ENCODE data around the gene NEK1.
A peak's percentile ranks its signal among the peaks of the same experiment; 100 is the strongest.
"Not testable (repeated sequence)": the region's sequence is repeated elsewhere in the genome, so short reads cannot be mapped to it uniquely, and the experiment has no call there.

Gene NEK1

DNA sequence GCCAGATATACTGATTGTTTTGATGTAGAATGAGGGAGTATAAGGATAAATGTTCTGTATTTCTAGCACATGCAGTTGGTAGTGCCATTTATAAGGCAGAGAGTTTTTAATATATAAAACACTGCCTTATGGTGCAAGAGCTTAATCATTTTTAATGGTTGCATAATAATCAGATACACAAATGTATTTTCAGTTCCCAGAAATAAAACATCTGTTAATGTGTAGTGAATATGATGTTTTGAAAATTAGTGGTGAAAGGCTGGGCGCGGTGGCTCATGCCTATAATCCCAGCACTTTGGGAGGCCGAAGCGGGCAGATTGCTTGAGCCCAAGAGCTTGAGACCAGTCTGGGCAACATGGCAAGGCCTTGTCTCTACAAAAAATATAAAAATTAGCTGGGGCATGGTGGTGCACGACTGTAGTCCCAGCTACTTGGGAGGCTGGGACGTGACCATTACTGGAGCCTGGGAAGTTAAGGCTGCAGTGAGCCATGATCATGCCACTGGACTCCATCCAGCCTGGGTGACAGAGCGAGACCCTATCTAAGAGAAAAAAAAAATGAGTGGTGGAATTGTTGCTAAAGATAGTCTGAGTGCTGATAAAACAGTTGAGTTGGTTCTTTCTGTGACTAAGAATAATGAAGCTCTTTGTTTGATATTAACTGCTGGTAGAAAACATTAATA, 37.3 kb upstream of the NEK1 start:
- H3K4me3 Mint-ChIP-seq: no peak overlapping the region
- H3K36me3 Mint-ChIP-seq (ENCODE audit: insufficient read depth): peaks cover 7% of the 10 kb centered on the region
- H3K9me3 Mint-ChIP-seq: no peaks in the 10 kb centered on the region
- H3K27ac Mint-ChIP-seq: no peak overlapping the region
- ATAC-seq (replicated peaks): no peak
- H3K4me1 Mint-ChIP-seq (ENCODE audit: low read depth in 2 of 2): peaks cover 11 to 12% of the 10 kb centered on the region in 2 donors
- no peaks in the 10 kb centered on the region for H3K27me3 Mint-ChIP-seq
- DNase-seq: no peak

DNA sequence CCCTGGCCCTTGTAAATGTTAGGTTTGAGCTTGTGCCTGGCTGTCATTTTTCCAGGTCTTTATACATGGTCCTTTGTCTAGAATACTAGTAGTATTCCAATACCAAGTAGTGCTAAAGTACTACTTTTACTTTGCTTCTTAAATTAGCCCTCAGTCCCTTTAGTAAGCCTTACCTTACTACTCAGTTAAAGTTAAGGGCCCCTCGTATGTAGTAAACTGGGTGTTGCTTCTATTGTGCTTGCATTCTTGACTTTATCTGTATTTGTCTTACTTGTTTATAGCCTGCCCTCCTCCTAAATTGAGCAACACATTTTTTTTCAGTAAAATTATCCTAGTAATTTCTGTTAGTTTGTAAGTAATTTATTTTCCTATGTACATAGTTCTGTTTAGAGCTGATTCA, 33.2 kb upstream of the NEK1 start:
- no peaks in the 10 kb centered on the region for H3K27me3 Mint-ChIP-seq
- DNase-seq (no peak), ATAC-seq (replicated peaks) (no peak)
- no peak overlapping the region for H3K4me3 Mint-ChIP-seq
- H3K36me3 Mint-ChIP-seq (ENCODE audit: insufficient read depth): peaks cover 10% of the 10 kb centered on the region
- H3K4me1 Mint-ChIP-seq (ENCODE audit: low read depth in 2 of 2): peaks cover 1 to 7% of the 10 kb centered on the region in 2 donors
- peak overlapping the region in 1 of 2 donors; percentile 56 for H3K27ac Mint-ChIP-seq
- H3K9me3 Mint-ChIP-seq: no peaks in the 10 kb centered on the region

DNA sequence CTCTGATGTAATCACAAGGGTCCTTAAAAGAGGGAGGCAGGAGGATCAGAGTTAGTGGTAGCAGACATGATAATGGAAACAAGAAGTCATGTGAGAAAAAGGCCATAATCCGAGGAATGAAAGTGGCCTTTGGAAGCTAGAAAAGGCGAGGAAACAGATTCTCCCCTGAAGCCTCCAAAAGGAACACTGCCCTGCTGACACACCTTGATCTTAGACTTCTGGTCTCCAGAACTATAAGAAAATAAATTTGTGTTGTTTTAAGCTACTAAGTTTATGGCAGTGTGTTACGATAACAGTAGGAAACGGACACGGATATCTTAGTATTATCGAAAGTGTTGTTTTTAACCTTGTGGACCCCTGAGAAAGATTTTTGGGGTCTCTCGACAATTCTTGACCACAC, 32.4 kb upstream of the NEK1 start:
- Mint-ChIP-seq H3K4me1 (ENCODE audit: low read depth in 2 of 2) (peaks cover 1 to 13% of the 10 kb centered on the region in 2 donors), H3K9me3 (no peaks in the 10 kb centered on the region), H3K4me3 (no peak overlapping the region), H3K27me3 (no peaks in the 10 kb centered on the region), H3K27ac (peak overlapping the region in 1 of 2 donors; percentile 51), H3K36me3 (ENCODE audit: insufficient read depth) (peaks cover 8% of the 10 kb centered on the region)
- no peak for ATAC-seq (replicated peaks)
- DNase-seq: no peak

DNA sequence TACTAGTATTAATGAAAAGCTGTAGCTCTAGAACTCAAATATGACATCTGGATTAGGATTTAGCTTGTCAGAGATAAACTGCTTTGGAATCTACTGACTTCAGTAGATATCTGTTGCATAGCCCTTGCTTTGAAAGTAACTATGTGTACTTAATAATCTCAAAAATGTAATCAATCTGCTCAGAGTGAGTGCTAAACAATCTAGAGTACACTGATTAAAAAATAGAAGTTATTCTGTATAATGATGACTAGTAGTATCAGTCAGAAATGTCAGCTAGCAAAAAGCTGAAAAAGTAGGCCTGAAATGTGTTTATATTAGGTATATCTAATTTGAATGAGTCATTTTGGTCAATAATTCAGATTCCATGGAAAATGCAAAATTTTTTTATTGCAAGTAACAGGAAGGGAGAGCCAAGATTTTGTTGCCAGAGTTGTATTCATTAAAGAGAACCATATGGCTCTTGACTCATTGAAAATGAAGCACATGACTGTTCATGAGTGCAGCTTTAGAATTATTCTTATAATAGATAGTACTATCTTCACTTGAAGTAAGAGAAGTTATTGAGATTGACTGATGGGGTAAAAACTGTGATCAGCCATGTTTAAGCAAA, 28.0 kb upstream of the NEK1 start:
- ATAC-seq (replicated peaks) (no peak), DNase-seq (no peak)
- Mint-ChIP-seq H3K27me3 (no peaks in the 10 kb centered on the region), H3K36me3 (ENCODE audit: insufficient read depth) (peaks cover 28% of the 10 kb centered on the region), H3K9me3 (no peaks in the 10 kb centered on the region), H3K27ac (peak overlapping the region in 1 of 2 donors; percentile 60), H3K4me1 (ENCODE audit: low read depth in 2 of 2) (peaks cover 1 to 6% of the 10 kb centered on the region in 2 donors), H3K4me3 (no peak overlapping the region)

DNA sequence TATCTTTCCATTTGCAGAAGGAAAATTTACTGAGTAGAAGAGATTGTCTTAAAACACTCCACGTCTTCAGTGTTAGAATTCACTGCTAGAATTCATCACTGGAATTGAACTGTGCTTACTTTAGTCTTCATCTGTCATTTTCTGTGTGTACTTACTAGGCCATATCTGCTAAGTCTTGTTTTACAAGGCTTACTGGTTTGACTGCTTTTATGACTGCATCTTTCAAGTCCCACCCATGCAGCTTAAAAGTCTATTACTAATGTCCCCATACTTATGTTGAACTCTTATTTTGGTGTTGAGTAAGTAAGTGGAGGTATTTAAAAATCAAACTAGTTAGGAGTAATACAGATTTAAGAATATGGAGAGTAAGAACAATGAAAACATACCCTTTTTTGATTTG, 22.6 kb upstream of the NEK1 start:
- Mint-ChIP-seq H3K36me3 (ENCODE audit: insufficient read depth) (peaks cover 22% of the 10 kb centered on the region), H3K27ac (peak overlapping the region in 1 of 2 donors; percentile 39), H3K4me3 (no peak overlapping the region), H3K9me3 (no peaks in the 10 kb centered on the region), H3K27me3 (no peaks in the 10 kb centered on the region), H3K4me1 (ENCODE audit: low read depth in 2 of 2) (peaks cover 6 to 10% of the 10 kb centered on the region in 2 donors)
- no peak for DNase-seq
- ATAC-seq (replicated peaks): no peak

DNA sequence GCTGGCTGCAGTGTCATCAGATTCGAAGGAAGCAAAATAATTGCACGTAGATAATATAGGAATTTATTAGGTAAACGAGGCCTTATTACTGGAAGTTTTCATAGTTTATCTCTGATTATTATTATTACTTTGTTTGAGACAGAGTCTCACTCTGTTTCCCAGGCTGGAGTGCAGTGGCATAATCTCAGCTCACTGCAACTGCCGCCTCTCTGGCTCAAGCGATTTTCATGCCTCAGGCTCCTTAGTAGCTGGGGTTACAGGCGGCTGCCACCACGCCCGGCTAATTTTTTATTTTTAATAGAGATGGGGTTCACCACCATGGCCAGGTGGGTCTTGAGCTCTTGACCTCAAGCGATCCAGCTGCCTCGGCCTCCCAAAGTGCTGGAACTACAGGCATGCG, 20.5 kb upstream of the NEK1 start:
- Mint-ChIP-seq H3K36me3 (ENCODE audit: insufficient read depth) (peaks cover 16% of the 10 kb centered on the region), H3K4me1 (ENCODE audit: low read depth in 2 of 2) (peaks cover 9 to 15% of the 10 kb centered on the region in 2 donors), H3K27ac (no peak overlapping the region), H3K27me3 (no peaks in the 10 kb centered on the region), H3K9me3 (no peaks in the 10 kb centered on the region), H3K4me3 (no peak overlapping the region)
- ATAC-seq (replicated peaks): no peak
- DNase-seq: no peak

DNA sequence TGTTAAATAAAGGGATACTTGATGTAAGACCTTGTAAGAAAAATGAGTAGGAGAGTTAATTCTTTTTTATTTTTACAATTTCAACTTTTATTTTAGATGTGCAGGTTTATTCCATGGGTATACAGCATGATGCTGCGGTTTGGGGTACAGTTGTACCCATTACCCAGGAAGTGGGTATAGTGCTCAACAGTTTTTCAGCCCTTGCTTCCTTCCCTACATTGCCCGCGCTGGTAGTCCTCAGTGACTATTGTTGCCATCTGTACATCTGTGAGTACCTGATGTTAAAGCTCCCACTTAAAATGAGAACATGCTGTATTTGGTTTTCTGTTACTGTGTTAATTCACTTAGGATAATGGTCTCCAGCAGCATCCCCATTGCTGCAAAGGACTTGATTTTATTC, 17.7 kb upstream of the NEK1 start:
- Mint-ChIP-seq H3K36me3 (ENCODE audit: insufficient read depth) (peaks cover 2% of the 10 kb centered on the region), H3K27me3 (no peaks in the 10 kb centered on the region), H3K4me1 (ENCODE audit: low read depth in 2 of 2) (peaks cover 23 to 25% of the 10 kb centered on the region in 2 donors), H3K4me3 (no peak overlapping the region), H3K27ac (peak overlapping the region; percentile 35 to 71), H3K9me3 (no peaks in the 10 kb centered on the region)
- no peak for DNase-seq
- ATAC-seq (replicated peaks): peak; percentile 31

DNA sequence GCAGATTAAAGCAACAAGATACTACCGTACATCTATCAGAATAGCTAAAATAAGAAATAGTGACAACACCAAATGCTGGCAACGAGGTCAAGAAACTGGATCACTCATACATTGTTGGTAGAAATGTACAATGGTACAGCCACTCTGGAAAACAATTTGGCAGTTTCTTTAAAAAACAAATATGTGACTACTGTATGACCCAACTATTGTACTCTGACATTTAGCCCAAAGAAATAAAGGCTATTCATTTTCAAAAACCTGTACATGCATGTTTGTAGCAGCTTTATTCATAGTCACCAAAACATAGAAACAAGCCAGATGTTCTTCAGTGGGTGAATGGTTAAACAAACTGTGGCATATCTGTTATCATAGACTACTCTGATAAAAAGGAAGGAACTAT, 16.2 kb upstream of the NEK1 start:
- H3K4me3 Mint-ChIP-seq: no peak overlapping the region
- DNase-seq: no peak
- H3K36me3 Mint-ChIP-seq (ENCODE audit: insufficient read depth): peaks cover 5% of the 10 kb centered on the region
- H3K27me3 Mint-ChIP-seq: no peaks in the 10 kb centered on the region
- peak overlapping the region; percentile 26 to 55 for H3K27ac Mint-ChIP-seq
- no peaks in the 10 kb centered on the region for H3K9me3 Mint-ChIP-seq
- ATAC-seq (replicated peaks): no peak
- H3K4me1 Mint-ChIP-seq (ENCODE audit: low read depth in 2 of 2): peaks cover 25 to 30% of the 10 kb centered on the region in 2 donors

DNA sequence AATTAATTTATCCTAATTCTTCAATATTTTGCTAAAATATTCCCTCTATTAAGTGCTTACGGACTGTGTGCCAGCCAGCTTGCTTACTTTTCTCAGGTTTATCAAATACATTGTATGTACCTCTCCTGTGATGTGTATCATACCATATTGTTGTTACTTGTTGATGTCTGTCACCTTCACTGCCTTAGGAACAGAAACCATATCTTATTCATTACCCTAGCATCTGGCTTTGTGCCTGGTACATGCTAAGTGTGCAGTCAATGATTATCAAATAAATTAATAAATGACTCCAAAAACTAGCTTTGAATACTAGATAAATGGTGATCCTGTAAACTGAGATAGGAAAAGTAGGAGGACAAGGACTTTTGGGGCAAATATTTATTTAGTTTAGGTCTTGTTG, 14.9 kb upstream of the NEK1 start:
- peak; percentile 60 for ATAC-seq (replicated peaks)
- H3K4me3 Mint-ChIP-seq: no peak overlapping the region
- no peaks in the 10 kb centered on the region for H3K9me3 Mint-ChIP-seq
- peaks cover 29 to 37% of the 10 kb centered on the region in 2 donors for H3K4me1 Mint-ChIP-seq (ENCODE audit: low read depth in 2 of 2)
- no peaks in the 10 kb centered on the region for H3K27me3 Mint-ChIP-seq
- peaks cover 13% of the 10 kb centered on the region for H3K36me3 Mint-ChIP-seq (ENCODE audit: insufficient read depth)
- peak overlapping the region; percentile 70 to 81 for H3K27ac Mint-ChIP-seq
- no peak for DNase-seq

DNA sequence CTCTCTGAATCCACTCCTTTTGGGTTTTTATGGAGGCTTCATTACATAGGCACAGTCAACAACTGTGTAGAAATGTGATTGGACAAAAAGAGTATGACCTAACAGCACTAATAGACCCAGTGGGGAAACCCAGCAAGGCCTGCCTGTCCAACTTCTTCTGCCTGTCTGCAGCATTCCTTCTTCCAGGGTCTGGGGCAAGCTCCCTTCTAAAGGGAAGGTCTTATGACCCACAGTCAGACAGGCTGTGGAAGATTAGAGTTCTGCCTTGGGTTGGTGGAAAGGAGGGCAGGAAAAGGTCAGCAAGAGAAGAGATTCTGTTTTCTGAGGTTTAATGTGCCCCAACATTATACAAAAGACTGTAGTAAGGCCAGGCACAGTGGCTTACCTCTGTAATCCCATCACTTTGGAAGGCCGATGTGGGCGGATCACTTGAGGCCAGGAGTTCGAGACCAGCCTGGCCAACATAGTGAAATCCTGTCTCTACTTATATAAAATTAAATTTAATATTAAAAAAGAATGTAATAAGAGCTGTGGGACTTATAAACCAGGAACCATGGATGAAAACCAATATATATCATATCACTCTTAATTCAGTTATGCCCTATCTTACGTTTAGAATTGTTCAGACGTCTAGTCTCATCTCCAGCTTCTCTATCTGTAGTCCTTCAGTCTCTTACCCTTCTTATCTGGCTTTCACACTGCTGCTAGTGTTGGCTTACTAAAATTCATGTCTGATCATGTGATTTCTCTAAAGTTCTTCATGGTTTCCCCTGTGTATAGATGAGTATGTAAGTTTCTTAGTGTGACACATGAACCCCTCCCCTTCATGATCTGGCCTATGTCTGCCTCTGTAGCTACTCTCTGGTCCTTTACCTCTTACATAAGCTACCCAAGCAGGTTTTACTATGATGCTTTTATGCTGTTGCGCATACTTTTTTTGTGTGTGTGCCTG, 14.2 kb upstream of the NEK1 start:
- no peaks in the 10 kb centered on the region for H3K9me3 Mint-ChIP-seq
- H3K27me3 Mint-ChIP-seq: no peaks in the 10 kb centered on the region
- H3K4me3 Mint-ChIP-seq: no peak overlapping the region
- ATAC-seq (replicated peaks): peak; percentile 23
- peak overlapping the region; percentile 70 to 81 for H3K27ac Mint-ChIP-seq
- DNase-seq: no peak
- H3K36me3 Mint-ChIP-seq (ENCODE audit: insufficient read depth): peaks cover 19% of the 10 kb centered on the region
- peaks cover 31 to 42% of the 10 kb centered on the region in 2 donors for H3K4me1 Mint-ChIP-seq (ENCODE audit: low read depth in 2 of 2)

DNA sequence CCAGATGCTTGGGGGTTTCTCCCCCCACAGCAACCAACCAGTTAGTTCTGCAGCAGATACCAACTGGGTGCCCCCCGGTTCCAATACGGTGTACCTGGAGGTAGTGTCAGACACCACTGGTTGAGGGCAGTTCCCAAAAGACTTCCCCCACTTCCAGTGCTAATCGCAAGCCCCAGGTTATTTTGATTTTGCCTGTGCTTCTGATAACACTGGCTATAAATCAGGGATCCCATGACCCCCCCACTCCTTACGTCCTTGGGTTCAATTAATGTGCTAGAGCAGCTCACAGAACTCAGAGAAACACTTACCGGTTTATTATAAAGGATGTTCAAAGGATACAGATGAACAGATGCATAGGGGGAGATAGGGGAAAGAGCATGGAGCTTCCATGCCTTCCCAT, 13.5 kb upstream of the NEK1 start:
- Mint-ChIP-seq H3K9me3 (no peaks in the 10 kb centered on the region), H3K36me3 (ENCODE audit: insufficient read depth) (peaks cover 19% of the 10 kb centered on the region), H3K27me3 (no peaks in the 10 kb centered on the region), H3K4me3 (no peak overlapping the region), H3K4me1 (ENCODE audit: low read depth in 2 of 2) (peaks cover 32 to 43% of the 10 kb centered on the region in 2 donors), H3K27ac (peak overlapping the region; percentile 70 to 81)
- no peak for DNase-seq
- no peak for ATAC-seq (replicated peaks)

DNA sequence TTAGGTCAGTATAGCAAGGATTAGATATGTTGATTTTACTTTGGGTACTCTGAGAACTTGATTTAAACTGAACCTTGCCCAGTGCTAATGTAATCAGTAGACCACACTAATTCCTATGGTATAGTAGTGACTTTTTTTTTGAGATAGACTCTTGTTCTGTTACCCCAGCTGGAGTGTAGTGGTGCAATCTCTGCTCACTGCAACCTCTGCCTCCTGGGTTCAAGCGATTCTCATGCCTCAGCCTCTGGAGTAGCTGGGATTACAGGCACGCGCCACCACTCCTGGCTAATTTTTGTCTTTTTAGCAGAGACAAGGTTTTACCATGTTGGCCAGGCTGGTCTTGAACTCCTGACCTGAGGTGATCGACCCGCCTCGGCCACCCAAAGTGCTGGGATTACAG, 11.6 kb upstream of the NEK1 start:
- Mint-ChIP-seq H3K27ac (peak overlapping the region; percentile 39 to 99), H3K4me3 (peak overlapping the region in 1 of 2 donors; percentile 3), H3K36me3 (ENCODE audit: insufficient read depth) (peaks cover 32% of the 10 kb centered on the region), H3K4me1 (ENCODE audit: low read depth in 2 of 2) (peaks cover 43 to 45% of the 10 kb centered on the region in 2 donors)
- not testable (repeated sequence) for DNase-seq; H3K27me3 Mint-ChIP-seq; ATAC-seq (replicated peaks); H3K9me3 Mint-ChIP-seq

DNA sequence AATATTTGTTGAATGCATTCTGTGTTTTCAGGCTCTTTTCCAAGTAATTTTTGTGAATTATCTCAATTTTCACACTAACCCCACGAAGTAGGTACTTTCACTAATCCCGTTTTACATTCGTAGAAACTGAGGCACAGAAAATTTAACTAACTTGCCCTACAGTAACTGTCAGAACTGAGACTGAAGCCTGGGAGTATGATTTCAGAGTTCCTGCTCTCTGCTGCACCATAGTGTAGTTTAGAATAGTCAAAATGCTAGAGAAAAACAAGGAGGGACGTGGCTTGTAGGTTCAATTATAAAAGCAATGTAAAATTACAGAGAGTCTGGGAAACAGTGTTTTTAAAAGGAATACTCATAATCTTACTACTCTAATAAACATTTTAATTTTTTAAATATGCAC, 10.2 kb upstream of the NEK1 start:
- Mint-ChIP-seq H3K27ac (peak overlapping the region; percentile 99), H3K4me3 (peak overlapping the region; percentile 96 to 97), H3K27me3 (no peaks in the 10 kb centered on the region), H3K4me1 (ENCODE audit: low read depth in 2 of 2) (peaks cover 48 to 49% of the 10 kb centered on the region in 2 donors), H3K9me3 (no peaks in the 10 kb centered on the region), H3K36me3 (ENCODE audit: insufficient read depth) (peaks cover 32% of the 10 kb centered on the region)
- no peak for ATAC-seq (replicated peaks)
- DNase-seq: no peak

Measured in effector memory CD8-positive, alpha-beta T cell (primary cell).